HCT116 (cell line): Measurements from ENCODE around the gene PDCD5.

Source experiments
- CEBPB ChIP-seq: IDR thresholded peaks from 2 replicates; pipeline ENCODE4 v1.6.1; 2012; ENCODE audit warnings: low read depth
- CTCF ChIP-seq, 3 experiments: fragments of 200-600 bp in 1 of 3; sonication (generic) in 1 of 3; IDR thresholded peaks in 2 of 3; conservative IDR thresholded peaks in 1 of 3; 2 replicates each; pipeline ENCODE4 v1.5.1; 2012 to 2017; ENCODE audit warnings: low read depth in 2 of 3, low read length in 2 of 3, antibody characterized with exemption in 1 of 3, borderline replicate concordance in 1 of 3, control low read depth in 1 of 3, mild to moderate bottlenecking in 1 of 3, mixed read lengths in 1 of 3, mixed run types in 1 of 3, moderate library complexity in 1 of 3; ENCODE audit not compliant: insufficient read depth in 1 of 3
- EZH2 ChIP-seq: fragments of 200-600 bp; sonication (generic); IDR thresholded peaks from 2 replicates; pipeline ENCODE4 v1.6.1; 2017; ENCODE audit warnings: antibody characterized with exemption, mixed run types
- POLR2A ChIP-seq: IDR thresholded peaks from 2 replicates; pipeline ENCODE4 v1.7.0; 2011; ENCODE audit warnings: borderline replicate concordance; ENCODE audit not compliant: insufficient read depth, insufficient read length; ENCODE audit errors: extremely low read depth
- POLR2AphosphoS5 ChIP-seq: IDR thresholded peaks from 2 replicates; pipeline ENCODE4 v1.6.1; 2011; ENCODE audit warnings: mild to moderate bottlenecking, low read depth, low read length, moderate library complexity
- REST ChIP-seq: IDR thresholded peaks from 2 replicates; pipeline ENCODE4 v1.6.1; 2012; ENCODE audit warnings: low read depth
- ZNF274 ChIP-seq: fragments of 200-500 bp; sonication (Bioruptor generic); IDR thresholded peaks from 2 replicates; pipeline ENCODE4 v1.6.1; 2014; ENCODE audit warnings: mild to moderate bottlenecking, low read depth, low read length, inconsistent platforms

GRCh38 chr19:32598022-32598421, 17.0 kb downstream of the PDCD5 start:
- no peak for TF ChIP-seq CTCF (IDR thresholded peaks at IDR 0.05 in 2 of 3, conservative IDR thresholded peaks at IDR 0.05 in 1 of 3; ENCODE audit: borderline replicate concordance in 1 of 3, insufficient read depth in 1 of 3, low read depth in 2 of 3, low read length in 2 of 3)
- no peak for TF ChIP-seq EZH2
- no peak for TF ChIP-seq CEBPB
- TF ChIP-seq POLR2A = no peak
- TF ChIP-seq POLR2AphosphoS5 = no peak
- no peak for TF ChIP-seq ZNF274
- no peak for TF ChIP-seq REST
